ENCODE data around the gene WASHC4. TPM values are rescaled to one million over a fixed set of nuclear protein-coding genes. Genes with fewer than 3 reads are reported as not detected.

Gene WASHC4
- total RNA-seq, 1 experiment from 2014 or later = 28.7 TPM

GRCh38 chr12:105167346-105167745, 59.8 kb downstream of the WASHC4 start:
- H3K4me3 ChIP-seq = no peak overlapping the region
- CTCF ChIA-PET = no interaction called here
- no peaks in the 10 kb centered on the region for H3K4me1 ChIP-seq (replicated peaks; ENCODE audit: insufficient read depth)
- H3K27ac ChIP-seq = no peak overlapping the region
- no peaks in the 10 kb centered on the region for H3K79me2 ChIP-seq (ENCODE audit: low read depth)
- no TSS peak for BruUV-seq (replicated peaks)
- no peaks in the 10 kb centered on the region for H3K9me3 ChIP-seq (ENCODE audit: insufficient read depth, low read depth)
- POLR2A ChIA-PET (ENCODE audit: unreplicated experiment) = no interaction called here
- no peak for TF ChIP-seq EZH2 (IDR thresholded peaks at IDR 0.05; ENCODE audit: low read depth)
- TF ChIP-seq, protein P1, sequence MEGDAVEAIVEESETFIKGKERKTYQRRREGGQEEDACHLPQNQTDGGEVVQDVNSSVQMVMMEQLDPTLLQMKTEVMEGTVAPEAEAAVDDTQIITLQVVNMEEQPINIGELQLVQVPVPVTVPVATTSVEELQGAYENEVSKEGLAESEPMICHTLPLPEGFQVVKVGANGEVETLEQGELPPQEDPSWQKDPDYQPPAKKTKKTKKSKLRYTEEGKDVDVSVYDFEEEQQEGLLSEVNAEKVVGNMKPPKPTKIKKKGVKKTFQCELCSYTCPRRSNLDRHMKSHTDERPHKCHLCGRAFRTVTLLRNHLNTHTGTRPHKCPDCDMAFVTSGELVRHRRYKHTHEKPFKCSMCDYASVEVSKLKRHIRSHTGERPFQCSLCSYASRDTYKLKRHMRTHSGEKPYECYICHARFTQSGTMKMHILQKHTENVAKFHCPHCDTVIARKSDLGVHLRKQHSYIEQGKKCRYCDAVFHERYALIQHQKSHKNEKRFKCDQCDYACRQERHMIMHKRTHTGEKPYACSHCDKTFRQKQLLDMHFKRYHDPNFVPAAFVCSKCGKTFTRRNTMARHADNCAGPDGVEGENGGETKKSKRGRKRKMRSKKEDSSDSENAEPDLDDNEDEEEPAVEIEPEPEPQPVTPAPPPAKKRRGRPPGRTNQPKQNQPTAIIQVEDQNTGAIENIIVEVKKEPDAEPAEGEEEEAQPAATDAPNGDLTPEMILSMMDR (conservative IDR thresholded peaks at IDR 0.05) = no peak
- DNase-seq = no peak
- peaks cover 40% of the 10 kb centered on the region for H3K36me3 ChIP-seq (ENCODE audit: low read depth)
- no peaks in the 10 kb centered on the region for H3K9me2 ChIP-seq (ENCODE audit: insufficient read depth)
- no peak overlapping the region for H2AFZ ChIP-seq
- H3F3A ChIP-seq (ENCODE audit: insufficient read depth, low read depth) = 0 out of 2 replicates have a peak, but pooled peaks cover 3% of the 10 kb centered on the region
- intact Hi-C loops (cut with micrococcal nuclease; ENCODE audit: unreplicated experiment) = loop anchor here (10.0 kb wide), 1 partner anchor 217 kb away; no protein-coding TSS in a partner anchor
- no peaks in the 10 kb centered on the region for H3K27me3 ChIP-seq (ENCODE audit: insufficient read depth, low read depth)
- no peak overlapping the region for H3K4me2 ChIP-seq
- no peaks in the 10 kb centered on the region for H4K20me1 ChIP-seq (ENCODE audit: insufficient read depth)

GRCh38 chr12:105168006-105168405, 60.5 kb downstream of the WASHC4 start:
- no peaks in the 10 kb centered on the region for H3K9me3 ChIP-seq (ENCODE audit: insufficient read depth, low read depth)
- no TSS peak for BruUV-seq (replicated peaks)
- POLR2A ChIA-PET (ENCODE audit: unreplicated experiment) = no interaction called here
- peaks cover 38% of the 10 kb centered on the region for H3K36me3 ChIP-seq (ENCODE audit: low read depth)
- H3K4me3 ChIP-seq = no peak overlapping the region
- intact Hi-C loops (cut with micrococcal nuclease; ENCODE audit: unreplicated experiment) = loop anchor here (10.0 kb wide), 1 partner anchor 217 kb away; no protein-coding TSS in a partner anchor
- TF ChIP-seq, protein P1 (conservative IDR thresholded peaks at IDR 0.05) = no peak
- TF ChIP-seq EZH2 (IDR thresholded peaks at IDR 0.05; ENCODE audit: low read depth) = no peak
- no peaks in the 10 kb centered on the region for H3K9me2 ChIP-seq (ENCODE audit: insufficient read depth)
- no peaks in the 10 kb centered on the region for H3K79me2 ChIP-seq (ENCODE audit: low read depth)
- no peaks in the 10 kb centered on the region for H3K27me3 ChIP-seq (ENCODE audit: insufficient read depth, low read depth)
- CTCF ChIA-PET = no interaction called here
- no peak overlapping the region for H3K4me2 ChIP-seq
- no peaks in the 10 kb centered on the region for H3K4me1 ChIP-seq (replicated peaks; ENCODE audit: insufficient read depth)
- H4K20me1 ChIP-seq (ENCODE audit: insufficient read depth) = no peaks in the 10 kb centered on the region
- DNase-seq = no peak
- no peak overlapping the region for H2AFZ ChIP-seq
- no peaks in the 10 kb centered on the region for H3F3A ChIP-seq (ENCODE audit: insufficient read depth, low read depth)
- H3K27ac ChIP-seq = no peak overlapping the region

GRCh38 chr12:105170139-105170538, 62.6 kb downstream of the WASHC4 start:
- no peak overlapping the region for H3K4me3 ChIP-seq
- H3K9me2 ChIP-seq (ENCODE audit: insufficient read depth) = no peaks in the 10 kb centered on the region
- no peaks in the 10 kb centered on the region for H3K9me3 ChIP-seq (ENCODE audit: insufficient read depth, low read depth)
- H4K20me1 ChIP-seq (ENCODE audit: insufficient read depth) = no peaks in the 10 kb centered on the region
- H3K27ac ChIP-seq = no peak overlapping the region
- intact Hi-C loops (cut with micrococcal nuclease; ENCODE audit: unreplicated experiment) = no loop called here
- no peaks in the 10 kb centered on the region for H3K27me3 ChIP-seq (ENCODE audit: insufficient read depth, low read depth)
- no peak overlapping the region for H2AFZ ChIP-seq
- CTCF ChIA-PET = no interaction called here
- POLR2A ChIA-PET (ENCODE audit: unreplicated experiment) = no interaction called here
- DNase-seq = no peak
- BruUV-seq (replicated peaks) = no TSS peak
- peaks cover 20% of the 10 kb centered on the region for H3K36me3 ChIP-seq (ENCODE audit: low read depth)
- no peaks in the 10 kb centered on the region for H3F3A ChIP-seq (ENCODE audit: insufficient read depth, low read depth)
- H3K4me2 ChIP-seq = no peak overlapping the region
- H3K4me1 ChIP-seq (replicated peaks; ENCODE audit: insufficient read depth) = no peaks in the 10 kb centered on the region
- TF ChIP-seq, protein P1 (conservative IDR thresholded peaks at IDR 0.05) = no peak
- no peak for TF ChIP-seq EZH2 (IDR thresholded peaks at IDR 0.05; ENCODE audit: low read depth)
- no peaks in the 10 kb centered on the region for H3K79me2 ChIP-seq (ENCODE audit: low read depth)
